B cell (primary cell): ENCODE data around the gene DDX20.

Source experiments
- CTCF ChIP-seq: fragments of 200-600 bp; IDR thresholded peaks from one replicate; pipeline ENCODE4 v1.8.0; 2022; ENCODE audit warnings: antibody characterized with exemption, mild to moderate bottlenecking
- EZH2 ChIP-seq: IDR thresholded peaks from 2 replicates; pipeline ENCODE4 v1.6.1; 2012; ENCODE audit warnings: borderline replicate concordance, low read depth, mild to moderate bottlenecking, moderate library complexity, low read length; ENCODE audit not compliant: insufficient read depth, poor library complexity, severe bottlenecking

GRCh38 chr1:111739925-111740765 is 15.6 kb upstream of the DDX20 start:
- TF ChIP-seq CTCF (no peak), EZH2 (no peak)
